Loucy (cell line): ENCODE results near the gene NAP1L1.
A peak's percentile ranks its signal among the peaks of the same experiment; 100 is the strongest.

Experiments used
- EZH2phosphoT487 ChIP-seq: fragments of 200-600 bp; IDR thresholded peaks from 2 replicates; pipeline ENCODE4 v1.6.1; 2018; ENCODE audit warnings: antibody characterized with exemption, mild to moderate bottlenecking, moderate library complexity, borderline replicate concordance
- TF ChIP-seq, protein P1 (sequence below): fragments of 200-600 bp; sonication (generic); conservative IDR thresholded peaks from 2 replicates; pipeline ENCODE4 v1.5.1; 2014; ENCODE audit warnings: mild to moderate bottlenecking, antibody characterized with exemption, low read length

DNA sequence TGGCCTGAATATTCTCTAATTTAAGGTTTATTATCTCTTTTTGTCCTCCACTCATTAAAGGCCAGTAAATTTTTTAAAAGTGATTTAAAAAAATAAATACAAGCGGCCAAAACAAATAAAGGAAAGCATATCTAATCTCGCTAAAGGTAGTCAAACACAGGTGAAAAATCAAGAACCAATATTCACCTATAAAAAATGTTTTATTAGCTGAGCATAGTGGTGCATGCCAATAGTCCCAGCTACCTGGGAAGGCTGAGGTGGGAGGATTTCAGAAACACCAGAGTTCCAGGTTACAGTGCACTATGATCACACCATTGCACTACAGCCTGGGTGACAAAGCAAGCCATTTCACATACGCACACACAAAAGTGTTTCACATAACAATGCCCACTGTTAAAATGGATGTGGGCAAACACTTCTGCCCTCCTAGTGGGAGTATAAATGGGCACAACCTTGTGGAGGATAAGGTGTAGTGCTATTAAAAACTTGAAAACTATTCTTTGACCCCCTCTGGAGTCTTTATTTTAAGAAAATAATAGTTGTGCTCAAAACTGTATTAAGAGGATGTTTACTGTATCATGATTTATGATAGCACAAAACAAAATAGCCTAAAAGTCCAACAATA is 32.7 kb upstream of the NAP1L1 start:
- TF ChIP-seq, protein P1, sequence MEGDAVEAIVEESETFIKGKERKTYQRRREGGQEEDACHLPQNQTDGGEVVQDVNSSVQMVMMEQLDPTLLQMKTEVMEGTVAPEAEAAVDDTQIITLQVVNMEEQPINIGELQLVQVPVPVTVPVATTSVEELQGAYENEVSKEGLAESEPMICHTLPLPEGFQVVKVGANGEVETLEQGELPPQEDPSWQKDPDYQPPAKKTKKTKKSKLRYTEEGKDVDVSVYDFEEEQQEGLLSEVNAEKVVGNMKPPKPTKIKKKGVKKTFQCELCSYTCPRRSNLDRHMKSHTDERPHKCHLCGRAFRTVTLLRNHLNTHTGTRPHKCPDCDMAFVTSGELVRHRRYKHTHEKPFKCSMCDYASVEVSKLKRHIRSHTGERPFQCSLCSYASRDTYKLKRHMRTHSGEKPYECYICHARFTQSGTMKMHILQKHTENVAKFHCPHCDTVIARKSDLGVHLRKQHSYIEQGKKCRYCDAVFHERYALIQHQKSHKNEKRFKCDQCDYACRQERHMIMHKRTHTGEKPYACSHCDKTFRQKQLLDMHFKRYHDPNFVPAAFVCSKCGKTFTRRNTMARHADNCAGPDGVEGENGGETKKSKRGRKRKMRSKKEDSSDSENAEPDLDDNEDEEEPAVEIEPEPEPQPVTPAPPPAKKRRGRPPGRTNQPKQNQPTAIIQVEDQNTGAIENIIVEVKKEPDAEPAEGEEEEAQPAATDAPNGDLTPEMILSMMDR: peak; percentile 34
- TF ChIP-seq EZH2phosphoT487: no peak
